CD14-positive monocyte (primary cell): Measurements from ENCODE around the gene STX10. TPM values are rescaled to one million over a fixed set of nuclear protein-coding genes. Genes with fewer than 3 reads are reported as not detected.
A peak's percentile ranks its signal among the peaks of the same experiment; 100 is the strongest.

Source experiments
- DNase-seq, 3 donors: peaks; one replicate each; pipeline ENCODE4 v3.0.0-alpha.2; 2011 to 2022
- H2AFZ ChIP-seq: 2 replicates; pipeline ENCODE4 v1.6.0; 2012; ENCODE audit warnings: mild to moderate bottlenecking, low read depth, low read length, inconsistent platforms; ENCODE audit not compliant: insufficient read depth, poor library complexity, severe bottlenecking
- H3K27ac ChIP-seq, 2 donors: 1 replicate in 1 of 2; 2 replicates in 1 of 2; pipeline ENCODE4 v1.5.1; 2012 to 2013; ENCODE audit warnings: low read length in 2 of 2, control low read depth in 1 of 2, inconsistent platforms in 1 of 2, low read depth in 1 of 2, mild to moderate bottlenecking in 1 of 2
- H3K27me3 ChIP-seq, 2 donors: one replicate each; pipeline versions ENCODE4 v1.6.0 to v1.6.1; 2011 to 2013; ENCODE audit warnings: low read length in 2 of 2; ENCODE audit not compliant: control insufficient read depth in 2 of 2, insufficient read depth in 2 of 2
- H3K36me3 ChIP-seq, 2 donors: replicated peaks in 1 of 2; 1 replicate in 1 of 2; 2 replicates in 1 of 2; pipeline versions ENCODE4 v1.5.1 to v1.6.1; 2012 to 2013; ENCODE audit warnings: low read length in 2 of 2, control low read depth in 1 of 2, inconsistent platforms in 1 of 2, mild to moderate bottlenecking in 1 of 2; ENCODE audit not compliant: insufficient read depth in 2 of 2, control insufficient read depth in 1 of 2
- H3K4me1 ChIP-seq, 2 donors: 1 replicate in 1 of 2; 2 replicates in 1 of 2; pipeline versions ENCODE4 v1.5.1 to v1.6.1; 2012 to 2013; ENCODE audit warnings: low read length in 2 of 2, control low read depth in 1 of 2, inconsistent platforms in 1 of 2, mild to moderate bottlenecking in 1 of 2, moderate library complexity in 1 of 2; ENCODE audit not compliant: insufficient read depth in 2 of 2, control insufficient read depth in 1 of 2
- H3K4me2 ChIP-seq: replicated peaks from 2 replicates; pipeline ENCODE3; 2012; ENCODE audit warnings: low read length, moderate library complexity, mild to moderate bottlenecking; ENCODE audit not compliant: poor library complexity, severe bottlenecking; ENCODE audit errors: extremely low read depth
- H3K4me3 ChIP-seq, 3 experiments: fragments of 200-600 bp in 1 of 3; sonication (generic) in 1 of 3; replicated peaks in 1 of 3; 1 replicate in 2 of 3; 2 replicates in 1 of 3; pipeline ENCODE4 v1.5.1; 2011 to 2013; ENCODE audit warnings: low read length in 3 of 3, mild to moderate bottlenecking in 3 of 3, control low read depth in 2 of 3, low read depth in 2 of 3, inconsistent platforms in 1 of 3, moderate library complexity in 1 of 3
- H3K79me2 ChIP-seq: 2 replicates; pipeline ENCODE4 v1.6.0; 2012; ENCODE audit warnings: mild to moderate bottlenecking, control low read depth, inconsistent platforms, low read length, moderate library complexity; ENCODE audit not compliant: insufficient read depth
- H3K9ac ChIP-seq: 2 replicates; pipeline ENCODE4 v1.6.0; 2017; ENCODE audit warnings: low read length, mild to moderate bottlenecking; ENCODE audit not compliant: insufficient read depth, poor library complexity, severe bottlenecking
- H3K9me3 ChIP-seq, 2 donors: replicated peaks in 1 of 2; 1 replicate in 1 of 2; 2 replicates in 1 of 2; pipeline versions ENCODE4 v1.5.1 to v1.6.1; 2012 to 2013; ENCODE audit warnings: low read length in 2 of 2, control low read depth in 1 of 2; ENCODE audit not compliant: control insufficient read depth in 1 of 2, insufficient read depth in 1 of 2
- H4K20me1 ChIP-seq: 2 replicates; pipeline ENCODE4 v1.6.0; 2012; ENCODE audit warnings: mild to moderate bottlenecking, low read length, control low read depth, moderate library complexity; ENCODE audit not compliant: insufficient read depth
- H3K27ac Mint-ChIP-seq, 7 donors: one replicate each; pipeline ENCODE4 v1.8.0; 2020; ENCODE audit warnings: mild to moderate bottlenecking in 7 of 7, mixed read lengths in 7 of 7, moderate library complexity in 6 of 7, inconsistent platforms in 2 of 7
- H3K27me3 Mint-ChIP-seq, 3 donors: one replicate each; pipeline ENCODE4 v1.8.0; 2021 to 2022; ENCODE audit warnings: low read depth in 3 of 3, mild to moderate bottlenecking in 3 of 3, mixed read lengths in 3 of 3, moderate library complexity in 3 of 3, inconsistent platforms in 1 of 3
- H3K36me3 Mint-ChIP-seq, 2 donors: one replicate each; pipeline ENCODE4 v1.8.0; 2020; ENCODE audit warnings: mixed read lengths in 2 of 2, inconsistent platforms in 1 of 2, mild to moderate bottlenecking in 1 of 2
- H3K4me1 Mint-ChIP-seq: one replicate; pipeline ENCODE4 v1.8.0; 2020; ENCODE audit warnings: mild to moderate bottlenecking, mixed read lengths
- H3K4me3 Mint-ChIP-seq, 2 donors: one replicate each; pipeline ENCODE4 v1.8.0; 2020; ENCODE audit warnings: mild to moderate bottlenecking in 2 of 2, mixed read lengths in 2 of 2, moderate library complexity in 1 of 2
- H3K9me3 Mint-ChIP-seq, 7 donors: one replicate each; pipeline ENCODE4 v1.8.0; 2020 to 2022; ENCODE audit warnings: mixed read lengths in 7 of 7, mild to moderate bottlenecking in 6 of 7, moderate library complexity in 6 of 7, inconsistent platforms in 2 of 7
- WGBS: methylation state at CpG from one replicate; pipeline ENCODE4 v1.1.5; 2013; ENCODE audit warnings: missing lambda C conversion rate; ENCODE audit not compliant: insufficient coverage; 5-methylcytosine and 5-hydroxymethylcytosine counted together
- intact Hi-C, 2 donors: fragments of 100-400 bp; cut with micrococcal nuclease; formaldehyde crosslinking; loops; one replicate each; pipeline versions ENCODE4 v1.15.0 to v1.15.1; 2023
- polyA plus RNA-seq, 3 donors: library from polyadenylated mRNA; depleted of rRNA in 1 of 3; unstranded in 2 of 3; stranded (reverse) in 1 of 3; fragments of 300-500 nt in 2 of 3; fragments of >200 nt in 1 of 3; fragmentation: Illumina TruSeq in 2 of 3; gene quantifications; 1 replicate in 2 of 3; 2 replicates in 1 of 3; pipeline ENCODE4 v1.2.3, GENCODE V29; 2012 to 2021
- TF ChIP-seq, protein P1 (sequence below): fragments of 200-600 bp; IDR thresholded peaks from one replicate; pipeline ENCODE4 v1.8.0; 2022; ENCODE audit warnings: antibody characterized with exemption, mild to moderate bottlenecking

STX10 gene
- polyA plus RNA-seq, 3 donors = 158 to 392 (median 172) TPM

DNA sequence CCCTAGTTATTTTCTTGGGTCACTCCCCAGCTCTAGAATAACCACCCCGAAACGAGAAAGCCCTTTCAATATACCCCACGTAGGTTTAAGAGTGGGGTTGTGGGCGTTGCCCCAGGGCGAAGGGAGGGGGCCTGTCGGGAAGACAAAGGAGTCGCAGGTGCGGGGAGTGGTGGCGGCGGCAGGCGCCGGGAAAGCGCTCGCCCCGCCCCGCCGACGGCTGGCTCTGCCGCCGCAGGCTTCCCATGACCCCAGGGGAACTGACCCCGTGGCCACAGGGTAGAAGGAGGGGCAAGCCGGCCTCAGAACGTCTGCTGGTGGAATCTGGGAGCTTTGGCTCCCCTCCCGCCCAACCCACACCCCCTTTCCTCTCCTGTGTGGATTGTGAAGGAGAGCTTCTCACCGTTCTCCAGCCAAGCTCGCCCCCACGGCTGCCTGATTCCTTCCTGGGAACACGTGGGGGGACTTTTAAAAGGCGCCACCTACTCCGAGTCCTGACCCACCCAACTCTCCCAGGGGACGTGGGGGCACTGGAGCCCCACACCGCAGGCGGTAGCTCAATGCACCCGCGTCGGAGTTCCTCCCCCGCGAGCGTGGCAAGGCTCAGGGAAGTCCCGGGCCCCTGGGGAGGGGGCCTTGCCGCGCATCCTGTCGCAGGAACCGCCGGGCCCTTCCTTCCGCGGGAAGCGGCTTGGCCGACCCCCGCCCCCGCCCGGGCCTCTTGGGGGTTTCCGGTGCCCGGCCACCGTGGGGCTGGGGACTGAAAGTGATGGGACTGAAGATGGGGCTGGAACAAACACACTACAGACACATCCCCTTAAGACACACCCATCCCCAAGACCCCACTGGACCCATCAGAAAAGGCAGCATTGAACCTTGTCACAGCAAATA, 5.5 kb upstream of the STX10 start:
- H3K9me3 ChIP-seq = no peaks in the 10 kb centered on the region
- H3K27ac ChIP-seq = peak overlapping the region; percentile 95 to 96
- peak; percentile 64 to 74 (median 67) for DNase-seq
- peaks cover 0 to 12% of the 10 kb centered on the region in 2 donors for H3K36me3 ChIP-seq
- H3K79me2 ChIP-seq = peaks cover 42% of the 10 kb centered on the region
- TF ChIP-seq, protein P1, sequence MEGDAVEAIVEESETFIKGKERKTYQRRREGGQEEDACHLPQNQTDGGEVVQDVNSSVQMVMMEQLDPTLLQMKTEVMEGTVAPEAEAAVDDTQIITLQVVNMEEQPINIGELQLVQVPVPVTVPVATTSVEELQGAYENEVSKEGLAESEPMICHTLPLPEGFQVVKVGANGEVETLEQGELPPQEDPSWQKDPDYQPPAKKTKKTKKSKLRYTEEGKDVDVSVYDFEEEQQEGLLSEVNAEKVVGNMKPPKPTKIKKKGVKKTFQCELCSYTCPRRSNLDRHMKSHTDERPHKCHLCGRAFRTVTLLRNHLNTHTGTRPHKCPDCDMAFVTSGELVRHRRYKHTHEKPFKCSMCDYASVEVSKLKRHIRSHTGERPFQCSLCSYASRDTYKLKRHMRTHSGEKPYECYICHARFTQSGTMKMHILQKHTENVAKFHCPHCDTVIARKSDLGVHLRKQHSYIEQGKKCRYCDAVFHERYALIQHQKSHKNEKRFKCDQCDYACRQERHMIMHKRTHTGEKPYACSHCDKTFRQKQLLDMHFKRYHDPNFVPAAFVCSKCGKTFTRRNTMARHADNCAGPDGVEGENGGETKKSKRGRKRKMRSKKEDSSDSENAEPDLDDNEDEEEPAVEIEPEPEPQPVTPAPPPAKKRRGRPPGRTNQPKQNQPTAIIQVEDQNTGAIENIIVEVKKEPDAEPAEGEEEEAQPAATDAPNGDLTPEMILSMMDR = no peak
- peak overlapping the region; percentile 86 for H3K4me2 ChIP-seq
- H3K27me3 ChIP-seq = no peaks in the 10 kb centered on the region
- Mint-ChIP-seq H3K9me3 (peaks cover 0 to 9% (median 2%) of the 10 kb centered on the region in 7 donors), H3K4me1 (peaks cover 35% of the 10 kb centered on the region), H3K36me3 (peaks cover 6 to 17% of the 10 kb centered on the region in 2 donors), H3K4me3 (peak overlapping the region; percentile 98 to 99), H3K27me3 (peaks cover 0 to 13% (median 0%) of the 10 kb centered on the region in 3 donors), H3K27ac (peak overlapping the region; percentile 95 to 99 (median 98))
- peaks cover 44% of the 10 kb centered on the region for H4K20me1 ChIP-seq
- intact Hi-C loops = loop anchor here (2.0 to 10.0 kb wide), 2 partner anchors 13 to 689 kb away; no protein-coding TSS in a partner anchor
- 0% methylated on average over 33 of the region's 55 CpGs for WGBS
- peak overlapping the region; percentile 90 to 100 (median 99) for H3K4me3 ChIP-seq
- peaks cover 32 to 45% of the 10 kb centered on the region in 2 donors for H3K4me1 ChIP-seq
- no peak overlapping the region for H2AFZ ChIP-seq
- H3K9ac ChIP-seq = peak overlapping the region; percentile 99

DNA sequence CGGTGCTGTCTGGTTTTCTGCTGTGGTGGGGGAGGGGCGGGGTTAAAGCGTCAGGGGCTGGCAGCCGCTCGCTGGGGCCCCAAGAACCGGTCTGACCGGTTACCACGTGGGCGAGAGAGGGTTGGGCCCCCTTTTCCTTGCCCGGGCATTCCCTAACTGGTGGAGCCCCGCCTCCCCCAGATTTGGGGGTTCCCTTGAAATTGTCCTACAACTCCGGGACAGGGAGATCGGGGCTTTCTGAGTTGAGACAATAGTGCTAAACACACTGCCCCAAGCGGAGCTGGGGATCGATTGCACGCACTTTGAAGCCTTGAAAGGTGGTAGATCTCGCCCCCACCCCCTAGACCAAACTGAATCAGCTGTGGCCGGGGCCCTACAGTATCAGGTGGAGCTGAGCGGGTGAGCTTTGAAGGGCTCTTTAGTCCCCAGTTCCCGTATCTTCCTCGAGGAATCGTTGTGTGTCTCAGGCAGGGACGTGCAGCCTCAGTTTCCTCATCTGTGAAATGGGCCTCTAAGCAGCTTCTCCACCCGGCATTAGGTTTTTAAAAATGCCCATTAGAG, 4.8 kb upstream of the STX10 start:
- Histone ChIP-seq H3K9ac (peak overlapping the region; percentile 99), H3K4me1 (peaks cover 26 to 38% of the 10 kb centered on the region in 2 donors), H3K27ac (peak overlapping the region; percentile 95 to 96), H3K36me3 (peaks cover 0 to 12% of the 10 kb centered on the region in 2 donors), H3K4me2 (peak overlapping the region; percentile 86), H3K4me3 (peak overlapping the region; percentile 90 to 100 (median 99)), H3K9me3 (no peaks in the 10 kb centered on the region), H3K79me2 (peaks cover 49% of the 10 kb centered on the region), H4K20me1 (peaks cover 44% of the 10 kb centered on the region), H3K27me3 (no peaks in the 10 kb centered on the region), H2AFZ (no peak overlapping the region)
- peak; percentile 52 to 86 (median 67) for DNase-seq
- TF ChIP-seq, protein P1 = peak; percentile 24
- under 1% methylated on average over 22 of the region's 24 CpGs for WGBS
- Mint-ChIP-seq H3K9me3 (peaks cover 0 to 9% (median 2%) of the 10 kb centered on the region in 7 donors), H3K36me3 (peaks cover 6 to 21% of the 10 kb centered on the region in 2 donors), H3K4me1 (peaks cover 31% of the 10 kb centered on the region), H3K4me3 (peak overlapping the region; percentile 98 to 99), H3K27ac (peak overlapping the region; percentile 95 to 99 (median 98)), H3K27me3 (peaks cover 0 to 13% (median 0%) of the 10 kb centered on the region in 3 donors)
- intact Hi-C loops = loop anchor here (2.0 to 10.0 kb wide), 6 partner anchors 14 to 690 kb away; partner anchors contain the start of genes LYL1 (in 2 of the 2), JUNB (in 1 of the 2), NACC1 (in 1 of the 2) and RAD23A (in 1 of the 2)
